ENCODE results near the gene EPN2. TPM values are rescaled to one million over a fixed set of nuclear protein-coding genes. Genes with fewer than 3 reads are reported as not detected.

Gene EPN2
- total RNA-seq, 1 experiment from 2014 or later, result 73.1 TPM

DNA sequence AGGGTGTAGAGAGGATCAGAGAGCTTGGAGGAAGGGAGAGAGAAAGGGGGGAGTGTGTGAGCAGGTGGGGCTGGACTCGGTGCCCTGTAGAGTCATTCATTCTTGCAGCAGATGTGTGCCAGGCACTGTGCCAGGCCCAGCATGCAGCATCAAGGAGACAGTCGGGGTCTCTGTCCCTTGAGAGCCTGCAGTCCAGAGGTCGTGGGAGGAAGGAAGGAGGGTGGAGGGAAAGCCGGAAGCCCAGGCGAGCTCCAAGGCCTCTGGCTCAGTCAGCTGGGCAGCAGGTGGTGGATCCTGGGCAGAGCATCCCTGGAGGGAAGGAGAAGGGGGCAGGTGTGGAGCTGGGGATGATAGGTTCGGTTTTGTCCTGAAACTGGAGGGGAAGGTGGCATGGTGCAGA, 27.5 kb downstream of the EPN2 start:
- Histone ChIP-seq H2AFZ (ENCODE audit: low read depth, low read length, poor library complexity, severe bottlenecking) (no peak overlapping the region), H3K4me3 (replicated peaks in 1 of 2; ENCODE audit: low read depth in 1 of 2, low read length in 2 of 2) (no peak overlapping the region), H3K4me2 (ENCODE audit: low read length) (no peak overlapping the region), H3K9me2 (ENCODE audit: insufficient read depth) (no peaks in the 10 kb centered on the region), H3K4me1 (ENCODE audit: control insufficient read depth in 1 of 2, insufficient read depth in 2 of 2, low read length in 2 of 2) (peaks cover 11 to 26% of the 10 kb centered on the region in 2 experiments), H3K36me3 (ENCODE audit: control insufficient read depth in 1 of 2, insufficient read depth in 2 of 2, low read length in 2 of 2) (no peaks in the 10 kb centered on the region; a peak in 1 of 4 replicates), H3K27ac (ENCODE audit: low read depth, low read length) (no peak overlapping the region), H3K79me2 (ENCODE audit: insufficient read depth, low read length) (peaks cover 79% of the 10 kb centered on the region), H3K9ac (ENCODE audit: low read length) (no peak overlapping the region), H4K20me1 (ENCODE audit: insufficient read depth) (peaks cover 14% of the 10 kb centered on the region; the same call in 1 of the 2 replicates), H3K27me3 (ENCODE audit: insufficient read depth, low read length) (no peaks in the 10 kb centered on the region), H3K9me3 (ENCODE audit: control insufficient read depth in 1 of 2, insufficient read depth in 1 of 2, low read depth in 1 of 2, low read length in 2 of 2) (no peaks in the 10 kb centered on the region)
- ChIA-PET RAD21 (ENCODE audit: low non-redundant PET in 1 of 2, low total read pairs in 2 of 2, uncharacterized antibody in 2 of 2, unreplicated experiment in 2 of 2) (no interaction called here), CTCF (no interaction called here), POLR2A (no interaction called here)
- BruUV-seq (replicated peaks), result no TSS peak
- DNase-seq (ENCODE audit: low read depth, low spot score) (no peak), ATAC-seq (no peak)
- TF ChIP-seq ELF1 (IDR thresholded peaks at IDR 0.05; ENCODE audit: borderline replicate concordance, low read depth) (no peak), ZFX (IDR thresholded peaks at IDR 0.05) (no peak), SP1 (IDR thresholded peaks at IDR 0.05; ENCODE audit: low read depth) (no peak), JUND (IDR thresholded peaks at IDR 0.05) (no peak), ZNF274 (IDR thresholded peaks at IDR 0.05; ENCODE audit: low read depth, low read length) (no peak), EGR1 (IDR thresholded peaks at IDR 0.05; ENCODE audit: low read depth) (no peak), CTCF (IDR thresholded peaks at IDR 0.05 in 2 of 3, conservative IDR thresholded peaks at IDR 0.05 in 1 of 3; ENCODE audit: borderline replicate concordance in 1 of 3, insufficient read depth in 1 of 3, low read depth in 2 of 3, low read length in 2 of 3) (no peak)
- intact Hi-C loops (cut with micrococcal nuclease), result no loop called here

DNA sequence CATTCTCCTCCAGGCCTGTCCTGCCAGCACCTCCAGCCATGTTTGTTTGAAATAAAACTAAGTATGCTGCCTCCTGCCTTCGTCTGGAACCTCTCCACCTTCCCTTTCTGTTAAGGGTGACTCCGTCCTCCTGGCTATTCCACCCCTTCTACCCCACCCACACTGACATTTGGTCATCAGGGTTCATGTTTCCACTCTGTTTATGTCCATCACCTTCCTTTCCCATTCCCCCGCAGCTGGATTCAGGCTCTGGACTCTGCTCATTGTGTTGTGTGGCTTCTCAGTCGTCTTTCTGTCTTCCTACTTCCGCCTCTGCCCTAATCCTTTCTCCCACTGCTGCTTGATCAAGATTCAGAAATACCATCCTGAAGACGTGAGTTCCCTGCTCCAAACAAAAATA, 28.6 kb downstream of the EPN2 start:
- BruUV-seq (replicated peaks), result no TSS peak
- CTCF ChIA-PET, result no interaction called here
- TF ChIP-seq ZFX (IDR thresholded peaks at IDR 0.05), result no peak
- TF ChIP-seq SIN3A (IDR thresholded peaks at IDR 0.05; ENCODE audit: low read depth), result no peak
- TF ChIP-seq SP1 (IDR thresholded peaks at IDR 0.05; ENCODE audit: low read depth), result no peak
- TF ChIP-seq POLR2A (IDR thresholded peaks at IDR 0.05; ENCODE audit: borderline replicate concordance, extremely low read depth, insufficient read depth, insufficient read length), result no peak
- TF ChIP-seq FOSL1 (IDR thresholded peaks at IDR 0.05; ENCODE audit: low read depth), result no peak
- no peak for TF ChIP-seq JUND (IDR thresholded peaks at IDR 0.05)
- no peak for TF ChIP-seq ZNF274 (IDR thresholded peaks at IDR 0.05; ENCODE audit: low read depth, low read length)
- TF ChIP-seq SRF (IDR thresholded peaks at IDR 0.05; ENCODE audit: low read depth), result no peak
- no peak for TF ChIP-seq CEBPB (IDR thresholded peaks at IDR 0.05; ENCODE audit: low read depth)
- no peak for TF ChIP-seq EZH2 (IDR thresholded peaks at IDR 0.05)
- no peak for TF ChIP-seq EGR1 (IDR thresholded peaks at IDR 0.05; ENCODE audit: low read depth)
- no peak for TF ChIP-seq RAD21 (IDR thresholded peaks at IDR 0.05; ENCODE audit: low read depth)
- no peak for TF ChIP-seq EZH2phosphoT487 (IDR thresholded peaks at IDR 0.05; ENCODE audit: borderline replicate concordance)
- TF ChIP-seq MAX (IDR thresholded peaks at IDR 0.05), result no peak
- TF ChIP-seq TCF7L2 (IDR thresholded peaks at IDR 0.05; ENCODE audit: borderline replicate concordance, extremely low read depth, insufficient read depth, insufficient read length), result no peak
- TF ChIP-seq ELF1 (IDR thresholded peaks at IDR 0.05; ENCODE audit: borderline replicate concordance, low read depth), result no peak

More for the DNA sequence above, 28.6 kb downstream of the EPN2 start:
- RAD21 ChIA-PET (ENCODE audit: low non-redundant PET in 1 of 2, low total read pairs in 2 of 2, uncharacterized antibody in 2 of 2, unreplicated experiment in 2 of 2), result no interaction called here
- no peaks in the 10 kb centered on the region for H3K9me3 ChIP-seq (ENCODE audit: control insufficient read depth in 1 of 2, insufficient read depth in 1 of 2, low read depth in 1 of 2, low read length in 2 of 2)
- no peak for ATAC-seq
- H2AFZ ChIP-seq (ENCODE audit: low read depth, low read length, poor library complexity, severe bottlenecking), result no peak overlapping the region
- no peaks in the 10 kb centered on the region for H3K9me2 ChIP-seq (ENCODE audit: insufficient read depth)
- DNase-seq (ENCODE audit: low read depth, low spot score), result no peak
- H3K4me1 ChIP-seq (ENCODE audit: control insufficient read depth in 1 of 2, insufficient read depth in 2 of 2, low read length in 2 of 2), result peaks cover 10 to 17% of the 10 kb centered on the region in 2 experiments
- no peak overlapping the region for H3K27ac ChIP-seq (ENCODE audit: low read depth, low read length)
- POLR2A ChIA-PET, result no interaction called here
- H3K27me3 ChIP-seq (ENCODE audit: insufficient read depth, low read length), result no peaks in the 10 kb centered on the region
- H3K4me2 ChIP-seq (ENCODE audit: low read length), result no peak overlapping the region
- no peaks in the 10 kb centered on the region; a peak in 1 of 4 replicates for H3K36me3 ChIP-seq (ENCODE audit: control insufficient read depth in 1 of 2, insufficient read depth in 2 of 2, low read length in 2 of 2)
- intact Hi-C loops (cut with micrococcal nuclease), result no loop called here
- H4K20me1 ChIP-seq (ENCODE audit: insufficient read depth), result peaks cover 13% of the 10 kb centered on the region; the same call in 1 of the 2 replicates
- H3K9ac ChIP-seq (ENCODE audit: low read length), result no peak overlapping the region
- H3K4me3 ChIP-seq (replicated peaks in 1 of 2; ENCODE audit: low read depth in 1 of 2, low read length in 2 of 2), result no peak overlapping the region
- peaks cover 79% of the 10 kb centered on the region for H3K79me2 ChIP-seq (ENCODE audit: insufficient read depth, low read length)
